Lower leg skin (tissue), 4 donors: ENCODE results near the gene NELL1. TPM values are rescaled to one million over a fixed set of nuclear protein-coding genes. Genes with fewer than 3 reads are reported as not detected.

Experiments used
- DNase-seq, 2 donors: peaks; one replicate each; pipeline ENCODE4 v3.0.0-alpha.2; 2019; ENCODE audit warnings: low spot score in 2 of 2
- H3K4me3 ChIP-seq: fragments of 200-600 bp; sonication (generic); 2 replicates; pipeline ENCODE4 v1.5.1; 2017; ENCODE audit warnings: mild to moderate bottlenecking, low read depth; ENCODE audit not compliant: poor library complexity, severe bottlenecking
- CTCF ChIP-seq, 3 donors: fragments of 450-650 bp; IDR thresholded peaks; one replicate each; pipeline ENCODE4 v1.5.1; 2016; ENCODE audit warnings: antibody characterized with exemption in 3 of 3, mild to moderate bottlenecking in 3 of 3, moderate library complexity in 2 of 3
- POLR2A ChIP-seq, 2 donors: fragments of 450-650 bp; IDR thresholded peaks; one replicate each; pipeline ENCODE4 v1.6.1; 2016 to 2017; ENCODE audit warnings: antibody characterized with exemption in 2 of 2, mild to moderate bottlenecking in 1 of 2, moderate library complexity in 1 of 2
- WGBS, 2 donors: methylation state at CpG; one replicate each; pipeline ENCODE4 v1.1.5; 2018; 5-methylcytosine and 5-hydroxymethylcytosine counted together
- intact Hi-C: fragments of 100-400 bp; cut with DNase I; formaldehyde crosslinking; loops from one replicate; pipeline ENCODE4 v1.15.0; 2023; ENCODE audit warnings: low total_unique reads
- total RNA-seq, 4 donors: library from RNA; depleted of rRNA; stranded (reverse); fragments of >200 nt; gene quantifications; one replicate each; pipeline ENCODE4 v1.1.0, GENCODE V29; 2016

The NELL1 gene
- total RNA-seq, 4 donors from 2014 or later = 0.12 to 0.29 (median 0.14) TPM

GRCh38 chr11:21543901-21544300 is 874.5 kb downstream of the NELL1 start:
- intact Hi-C loops = no loop called here
- no peak for DNase-seq
- TF ChIP-seq POLR2A (IDR thresholded peaks at IDR 0.05) (no peak), CTCF (IDR thresholded peaks at IDR 0.05) (no peak)

GRCh38 chr11:21545699-21546098 is 876.3 kb downstream of the NELL1 start:
- TF ChIP-seq CTCF (IDR thresholded peaks at IDR 0.05) = no peak
- no peak for TF ChIP-seq POLR2A (IDR thresholded peaks at IDR 0.05)
- DNase-seq = no peak
- intact Hi-C loops = no loop called here
- H3K4me3 ChIP-seq = no peak overlapping the region
- WGBS, 2 donors = 44 to 52% methylated on average over 1 of the region's 1 CpG

More at GRCh38 chr11:21543901-21544300, 874.5 kb downstream of the NELL1 start:
- H3K4me3 ChIP-seq = no peak overlapping the region

- no peak for DNase-seq
- intact Hi-C loops = no loop called here
- TF ChIP-seq CTCF (IDR thresholded peaks at IDR 0.05) (no peak), POLR2A (IDR thresholded peaks at IDR 0.05) (no peak)
- H3K4me3 ChIP-seq = no peak overlapping the region
- WGBS, 2 donors = 43 to 79% methylated on average over 1 of the region's 1 CpG
Measured at GRCh38 chr11:21546703-21547102, 877.3 kb downstream of the NELL1 start.

- WGBS, 2 donors = 3% methylated on average over 1 of the region's 1 CpG
Measured at GRCh38 chr11:21552911-21553310, 883.5 kb downstream of the NELL1 start.

GRCh38 chr11:21553795-21554194 is 884.4 kb downstream of the NELL1 start:
- intact Hi-C loops = no loop called here
- 65 to 82% methylated on average over 1 of the region's 1 CpG for WGBS, 2 donors
- TF ChIP-seq CTCF (IDR thresholded peaks at IDR 0.05) (no peak), POLR2A (IDR thresholded peaks at IDR 0.05) (no peak)
- no peak for DNase-seq
- H3K4me3 ChIP-seq = no peak overlapping the region

More at GRCh38 chr11:21552911-21553310, 883.5 kb downstream of the NELL1 start:
- intact Hi-C loops = no loop called here
- H3K4me3 ChIP-seq = no peak overlapping the region
- no peak for DNase-seq
- TF ChIP-seq CTCF (IDR thresholded peaks at IDR 0.05) (no peak), POLR2A (IDR thresholded peaks at IDR 0.05) (no peak)

GRCh38 chr11:21554284-21554683 is 884.9 kb downstream of the NELL1 start:
- no peak for DNase-seq
- intact Hi-C loops = no loop called here
- no peak overlapping the region for H3K4me3 ChIP-seq
- 62 to 63% methylated on average over 3 of the region's 3 CpGs for WGBS, 2 donors
- TF ChIP-seq CTCF (IDR thresholded peaks at IDR 0.05) = no peak
- TF ChIP-seq POLR2A (IDR thresholded peaks at IDR 0.05) = no peak
